ENCODE measurements around the gene IGFN1.

The IGFN1 gene

GRCh38 chr1:201277441-201277840, 86.8 kb downstream of the IGFN1 start:
- no peak overlapping the region; the same call in 1 of the 2 replicates for H3K27ac ChIP-seq

More at GRCh38 chr1:201277441-201277840, 86.8 kb downstream of the IGFN1 start:
- no peak for TF ChIP-seq CTCF (conservative IDR thresholded peaks at IDR 0.05)
